HepG2 (cell line): ENCODE measurements around the gene SMIM28. TPM values are rescaled to one million over a fixed set of nuclear protein-coding genes. Genes with fewer than 3 reads are reported as not detected.
A peak's percentile ranks its signal among the peaks of the same experiment; 100 is the strongest.

ENCODE experiments used
- ATAC-seq: fragments of 200-7000 bp; cut with Tn5 transposase; 3 replicates; pipeline ENCODE4 v1.9.1; 2020; ENCODE audit warnings: mild to moderate bottlenecking, moderate library complexity
- BruUV-seq: library from RNA; stranded (reverse); fragments of 400-500 nt; replicated peaks from 2 replicates; lab custom pipeline; 2021; lab: Mats Ljungman, UMichigan
- CTCF ChIA-PET: fragments of 300-600 bp; formaldehyde crosslinking; extraction: SDS; loops from one replicate; lab custom pipeline; 2021; ENCODE audit warnings: low total read pairs, inconsistent platforms, low intra/inter-chr PET ratio; lab: Yijun Ruan, JAX
- POLR2A ChIA-PET: fragments of 350-600 bp; sonication (Branson Sonifier 250); formaldehyde crosslinking; loops from one replicate; lab custom pipeline; 2020; ENCODE audit warnings: antibody characterized with exemption, inconsistent platforms; lab: Yijun Ruan, JAX
- DNase-seq: peaks from one replicate; pipeline ENCODE4 v3.0.0-alpha.2; 2015; ENCODE audit warnings: low spot score
- FAIRE-seq: peaks from 3 replicates; lab custom pipeline; 2011; peaks lifted over from hg19 to GRCh38; lab: Jason Lieb, UNC
- H2AFZ ChIP-seq: one replicate; pipeline ENCODE4 v1.6.1; 2011; ENCODE audit warnings: low read length, inconsistent platforms
- H3K27ac ChIP-seq: fragments of 300-600 bp; 3 replicates; pipeline ENCODE4 v1.8.0; 2011; ENCODE audit warnings: mixed run types, mild to moderate bottlenecking, mixed read lengths, low read length, inconsistent platforms; ENCODE audit not compliant: insufficient read depth; ENCODE audit errors: extremely low read length
- H3K27me3 ChIP-seq, 2 experiments: fragments of 200-600 bp in 1 of 2; 2 replicates in 1 of 2; 3 replicates in 1 of 2; pipeline versions ENCODE4 v1.6.0 to v1.8.0; 2011; ENCODE audit warnings: low read length in 2 of 2, mild to moderate bottlenecking in 2 of 2, moderate library complexity in 2 of 2, inconsistent platforms in 1 of 2; ENCODE audit not compliant: insufficient read depth in 2 of 2, control insufficient read depth in 1 of 2
- H3K36me3 ChIP-seq, 2 experiments: fragments of 200-600 bp in 1 of 2; replicated peaks in 1 of 2; 2 replicates in 1 of 2; 3 replicates in 1 of 2; pipeline versions ENCODE4 v1.5.1 to v1.8.0; 2011; ENCODE audit warnings: low read length in 2 of 2, inconsistent platforms in 1 of 2; ENCODE audit not compliant: insufficient read depth in 2 of 2, control insufficient read depth in 1 of 2
- H3K4me1 ChIP-seq: 2 replicates; pipeline ENCODE4 v1.5.1; 2012; ENCODE audit warnings: low read length, inconsistent platforms; ENCODE audit not compliant: insufficient read depth
- H3K4me2 ChIP-seq: 2 replicates; pipeline ENCODE4 v1.6.0; 2011; ENCODE audit warnings: low read depth, low read length, inconsistent platforms
- H3K4me3 ChIP-seq, 3 experiments: fragments of 200-600 bp in 1 of 3; sonication (generic), shearing (Covaris generic) in 1 of 3; replicated peaks in 1 of 3; 2 replicates each; pipeline ENCODE4 v1.5.1; 2011 to 2016; ENCODE audit warnings: low read length in 3 of 3, inconsistent platforms in 2 of 3, low read depth in 2 of 3, mild to moderate bottlenecking in 2 of 3, control low read depth in 1 of 3, mixed read lengths in 1 of 3; ENCODE audit not compliant: insufficient read depth in 1 of 3
- H3K79me2 ChIP-seq: one replicate; pipeline ENCODE4 v1.6.1; 2011; ENCODE audit warnings: low read length, inconsistent platforms; ENCODE audit not compliant: insufficient read depth
- H3K9ac ChIP-seq: 2 replicates; pipeline ENCODE4 v1.6.0; 2011; ENCODE audit warnings: mild to moderate bottlenecking, low read depth, low read length, inconsistent platforms; ENCODE audit not compliant: insufficient read depth
- H3K9me3 ChIP-seq: 2 replicates; pipeline ENCODE4 v1.5.1; 2012; ENCODE audit warnings: mild to moderate bottlenecking, low read length
- H4K20me1 ChIP-seq: 2 replicates; pipeline ENCODE4 v1.6.0; 2011; ENCODE audit warnings: inconsistent platforms, mild to moderate bottlenecking, low read length, moderate library complexity; ENCODE audit not compliant: insufficient read depth
- CC2D1A ChIP-seq: sonication (generic); formaldehyde crosslinking; IDR thresholded peaks from 2 replicates; pipeline ENCODE4 v1.8.1; 2023; ENCODE audit warnings: mild to moderate bottlenecking, missing genetic modification reagents
- FOXP4 ChIP-seq: sonication (generic); formaldehyde crosslinking; IDR thresholded peaks from 2 replicates; pipeline ENCODE4 v1.4.0; 2020; ENCODE audit warnings: missing genetic modification reagents
- GTF2F1 ChIP-seq: fragments of 150-350 bp; IDR thresholded peaks from 2 replicates; pipeline ENCODE4 v1.6.1; 2014; ENCODE audit warnings: low read length
- HBP1 ChIP-seq: IDR thresholded peaks from 2 replicates; pipeline ENCODE4 v1.6.1; 2016; ENCODE audit warnings: low read depth, control low read depth
- PBX3 ChIP-seq: sonication (generic); formaldehyde crosslinking; IDR thresholded peaks from 2 replicates; pipeline ENCODE4 v1.8.1; 2023; ENCODE audit warnings: missing genetic modification reagents, inconsistent platforms, borderline replicate concordance
- PREB ChIP-seq: sonication (generic); formaldehyde crosslinking; IDR thresholded peaks from 2 replicates; pipeline ENCODE4 v1.4.0; 2020; ENCODE audit warnings: missing genetic modification reagents
- SOX13 ChIP-seq, 3 experiments: fragments of 450-650 bp in 1 of 3; sonication (generic) in 1 of 3; formaldehyde crosslinking in 1 of 3; IDR thresholded peaks in 2 of 3; conservative IDR thresholded peaks in 1 of 3; 2 replicates each; pipeline versions ENCODE4 v1.5.0 to v1.6.1; 2016 to 2020; ENCODE audit warnings: antibody characterized with exemption in 1 of 3, mild to moderate bottlenecking in 1 of 3, missing compliant biosample characterization in 1 of 3, missing genetic modification reagents in 1 of 3, moderate library complexity in 1 of 3
- TEAD3 ChIP-seq: optimal IDR thresholded peaks from 2 replicates; pipeline ENCODE3; 2016; ENCODE audit warnings: borderline replicate concordance
- TRIM22 ChIP-seq: fragments of 450-650 bp; IDR thresholded peaks from 2 replicates; pipeline ENCODE4 v1.6.1; 2017
- WGBS: methylation state at CpG from one replicate; pipeline ENCODE4 v1.1.6; 2017; ENCODE audit warnings: low lambda C conversion rate; 5-methylcytosine and 5-hydroxymethylcytosine counted together
- in situ Hi-C: cut with HindIII; loops from 2 replicates; pipeline ENCODE4 v1.10.0; 2017; ENCODE audit warnings: low pct_unique_long_range_greater_than_20kb; ENCODE audit not compliant: extremely low pct_ligation_motif_present
- intact Hi-C: fragments of 100-400 bp; cut with micrococcal nuclease; formaldehyde crosslinking; loops from one replicate; pipeline ENCODE4 v1.10.0; 2022; ENCODE audit not compliant: unreplicated experiment
- polyA plus RNA-seq, 8 experiments: library from polyadenylated mRNA; depleted of rRNA in 3 of 8; stranded (reverse) in 7 of 8; unstranded in 1 of 8; fragments of >200 nt; fragmentation: Illumina TruSeq in 4 of 8; extraction: Trizol in 4 of 8; gene quantifications; 2 replicates each; pipeline versions ENCODE4 v1.2.1 to v1.2.3, GENCODE V29; 2011 to 2016; ENCODE audit warnings: low read depth in 4 of 8, missing spikeins in 1 of 8, mixed read lengths in 1 of 8; ENCODE audit not compliant: insufficient read depth in 1 of 8
- total RNA-seq, 5 experiments: library from RNA; depleted of rRNA; stranded (reverse); fragments of >200 nt; fragmentation: Illumina TruSeq; extraction: Trizol; gene quantifications; 2 replicates each; pipeline ENCODE4 v1.2.3, GENCODE V29; 2016; ENCODE audit warnings: low read depth in 1 of 5

SMIM28 gene
- total and polyA plus RNA-seq, 2 of the 13 experiments (the other 11 are each of a cell fraction or from before 2014, with no cell fraction given): not detected

GRCh38 chr6:138383776-138384175 is 6.1 kb downstream of the SMIM28 start:
- in situ Hi-C loops: no loop called here
- Histone ChIP-seq H4K20me1 (no peaks in the 10 kb centered on the region), H3K4me3 (no peak overlapping the region), H2AFZ (no peak overlapping the region), H3K4me2 (no peak overlapping the region), H3K9ac (no peak overlapping the region), H3K36me3 (no peaks in the 10 kb centered on the region), H3K79me2 (no peaks in the 10 kb centered on the region), H3K4me1 (peaks cover 27% of the 10 kb centered on the region), H3K27ac (no peak overlapping the region), H3K9me3 (no peaks in the 10 kb centered on the region), H3K27me3 (peaks cover 0 to 9% of the 10 kb centered on the region in 2 experiments; a peak in 3 of 5 replicates)
- BruUV-seq: no TSS peak
- CTCF ChIA-PET: no interaction called here
- 5% methylated on average over 3 of the region's 3 CpGs for WGBS
- peak; percentile 25 for ATAC-seq
- POLR2A ChIA-PET: no interaction called here
- DNase-seq: peak; percentile 21
- FAIRE-seq: no peak
- TF ChIP-seq TEAD3 (peak; percentile 27), HBP1 (CRISPR knock-in tag) (no peak)
- intact Hi-C loops: no loop called here

- no peaks in the 10 kb centered on the region for H3K79me2 ChIP-seq
- peaks cover 0 to 11% of the 10 kb centered on the region in 2 experiments; a peak in 4 of 5 replicates for H3K27me3 ChIP-seq
- no peak for DNase-seq
- peaks cover 27% of the 10 kb centered on the region for H3K4me1 ChIP-seq
- intact Hi-C loops: no loop called here
- H3K9me3 ChIP-seq: no peaks in the 10 kb centered on the region
- CTCF ChIA-PET: no interaction called here
- 10% methylated on average over 3 of the region's 3 CpGs for WGBS
- BruUV-seq: no TSS peak
- no peaks in the 10 kb centered on the region for H3K36me3 ChIP-seq
- no peak for FAIRE-seq
- no peak overlapping the region for H3K4me3 ChIP-seq
- no peak overlapping the region for H3K27ac ChIP-seq
- H2AFZ ChIP-seq: no peak overlapping the region
- in situ Hi-C loops: no loop called here
- no peaks in the 10 kb centered on the region for H4K20me1 ChIP-seq
- no peak overlapping the region for H3K9ac ChIP-seq
- ATAC-seq: 0 out of 3 replicates have a peak, but pooled peaks have one; percentile 12
- 0 out of 2 replicates have a peak overlapping the region, but pooled peaks have one; percentile 33 for H3K4me2 ChIP-seq
- POLR2A ChIA-PET: no interaction called here
- no peak for TF ChIP-seq PREB
- TF ChIP-seq CC2D1A (CRISPR knock-in tag): no peak
- TF ChIP-seq PBX3 (CRISPR knock-in tag): no peak
- no peak for TF ChIP-seq TRIM22
- no peak for TF ChIP-seq GTF2F1
- TF ChIP-seq FOXP4: no peak
- TF ChIP-seq SOX13 (IDR thresholded peaks at IDR 0.05): no peak
- TF ChIP-seq SOX13 (CRISPR knock-in tag; conservative IDR thresholded peaks at IDR 0.05 in 1 of 2, IDR thresholded peaks at IDR 0.05 in 1 of 2): no peak
Observed at GRCh38 chr6:138386897-138387296, 9.2 kb downstream of the SMIM28 start.
